ENCODE results near the gene AGAP3.

AGAP3 gene

DNA sequence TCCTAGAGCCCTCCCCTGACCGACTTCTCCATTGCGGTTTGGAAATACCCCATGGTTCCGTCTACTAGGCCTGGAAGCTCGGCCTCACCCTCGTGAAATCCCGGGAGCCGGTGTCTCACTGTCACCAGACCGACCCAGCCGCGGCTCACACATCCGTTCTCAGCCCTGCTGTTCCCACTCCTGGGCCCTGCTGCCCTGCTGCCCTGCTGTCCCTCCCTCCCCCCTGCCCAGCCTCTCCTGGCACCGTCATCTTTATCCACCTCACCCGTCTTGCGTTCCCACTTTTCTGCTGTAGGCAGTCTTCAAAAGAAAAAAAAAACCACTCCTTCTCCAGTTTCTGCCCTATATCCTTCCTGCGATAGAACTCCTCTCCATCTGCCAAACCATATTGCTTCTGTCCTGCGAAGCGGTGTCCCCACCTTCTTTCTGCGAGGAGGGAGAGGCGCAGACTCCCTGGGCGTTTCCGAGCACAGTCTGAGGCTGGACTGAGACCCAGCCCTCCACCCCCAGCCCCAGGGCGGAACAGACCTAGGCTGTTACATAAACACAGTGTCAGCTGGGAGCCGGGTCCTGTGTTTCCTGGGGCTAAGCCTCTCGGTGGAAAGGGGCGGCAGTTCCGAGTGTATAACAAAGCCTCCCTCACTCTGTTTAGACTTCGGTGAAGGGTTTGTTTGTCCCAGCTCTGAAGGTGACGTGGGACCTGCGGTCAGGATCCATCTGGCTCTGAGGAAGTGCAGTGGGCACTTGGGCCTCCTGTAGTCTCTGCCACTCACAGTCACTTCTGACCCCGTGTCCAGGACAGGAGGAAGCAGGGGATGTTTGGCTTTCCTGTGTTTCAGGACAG lies 2.8 kb downstream of the AGAP3 start:
- peak; percentile 31 to 83 for DNase-seq

DNA sequence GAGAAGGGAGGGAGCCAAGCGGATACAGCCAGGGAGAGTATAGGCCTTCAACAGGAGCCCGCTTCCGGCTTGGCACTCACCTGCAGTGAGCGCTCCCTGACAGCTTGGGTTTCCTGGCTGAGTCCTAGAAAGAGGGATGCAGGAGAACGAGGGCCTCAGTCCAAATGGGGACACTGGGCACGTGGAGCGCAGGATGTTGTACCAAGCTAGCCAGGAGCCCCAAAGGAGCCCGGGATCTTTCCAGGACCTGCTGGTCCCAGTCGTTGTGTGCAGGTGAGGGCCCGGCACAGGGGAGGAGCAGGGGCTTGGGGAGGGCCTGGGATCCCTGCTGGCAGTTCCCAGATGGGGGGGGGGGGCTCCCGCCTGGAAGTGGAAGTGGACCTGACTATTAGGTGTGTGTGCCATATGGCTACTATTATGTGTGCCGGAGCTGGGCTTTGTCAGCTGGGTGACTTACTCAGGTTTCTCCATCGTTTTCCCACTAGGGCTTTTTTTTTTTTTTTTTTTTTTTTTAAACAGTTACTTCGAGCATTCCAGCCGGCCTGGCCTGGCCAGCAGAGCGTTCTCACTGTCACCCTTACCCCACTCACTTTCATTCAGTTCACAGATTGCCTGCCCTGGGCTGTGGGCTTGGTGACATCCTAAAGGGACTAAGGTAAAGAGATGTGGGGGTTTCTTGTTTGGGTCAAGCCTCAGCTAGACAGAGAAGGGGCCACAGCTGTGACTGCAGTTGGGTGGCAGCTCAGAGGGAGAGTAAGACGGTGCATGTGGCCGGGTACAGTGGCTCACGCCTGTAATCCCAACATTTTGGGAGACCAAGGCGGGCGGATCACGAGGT lies 3.8 kb downstream of the AGAP3 start:
- no peak for DNase-seq

DNA sequence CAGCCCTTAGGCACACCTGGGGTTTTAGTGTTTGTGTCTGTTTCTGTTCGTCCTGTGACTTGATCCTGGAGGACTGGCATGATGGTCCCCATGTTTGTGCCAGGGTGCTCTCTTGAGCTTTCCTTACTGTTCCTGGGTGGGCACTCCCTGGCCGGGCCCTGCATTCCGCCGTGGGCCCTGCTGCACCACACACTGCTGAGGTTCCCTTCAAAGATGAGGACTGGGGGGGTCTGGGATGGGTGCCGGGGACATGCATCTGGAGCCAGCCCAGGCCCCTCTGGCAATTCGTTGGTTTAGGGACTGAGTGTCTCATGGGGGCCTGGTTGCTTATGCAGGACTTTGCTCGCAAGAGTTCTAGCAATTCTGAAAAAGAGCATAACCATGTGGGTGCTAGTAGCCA lies 4.7 kb downstream of the AGAP3 start:
- DNase-seq, result no peak

DNA sequence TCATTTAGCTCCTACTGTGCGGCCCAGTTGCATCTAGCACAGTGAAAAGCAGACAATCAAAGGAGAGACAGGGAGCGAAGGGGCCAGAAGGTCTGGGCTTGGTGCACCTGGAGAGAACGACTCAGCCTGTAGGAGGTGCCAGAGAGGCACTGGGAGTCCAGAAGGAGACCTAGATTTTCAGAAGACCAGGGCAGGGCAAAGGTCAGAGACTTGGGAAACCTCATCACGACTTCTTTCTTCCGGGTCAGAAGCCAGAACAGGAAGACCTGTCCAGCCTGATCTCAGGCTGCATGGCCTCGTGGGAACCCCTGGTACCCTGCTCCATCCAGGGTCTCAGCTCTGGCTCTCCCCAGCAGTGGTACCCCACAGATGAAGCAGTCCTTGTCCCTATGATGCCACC lies 5.2 kb downstream of the AGAP3 start:
- DNase-seq, result peak in 1 of 2 donors; percentile 31

DNA sequence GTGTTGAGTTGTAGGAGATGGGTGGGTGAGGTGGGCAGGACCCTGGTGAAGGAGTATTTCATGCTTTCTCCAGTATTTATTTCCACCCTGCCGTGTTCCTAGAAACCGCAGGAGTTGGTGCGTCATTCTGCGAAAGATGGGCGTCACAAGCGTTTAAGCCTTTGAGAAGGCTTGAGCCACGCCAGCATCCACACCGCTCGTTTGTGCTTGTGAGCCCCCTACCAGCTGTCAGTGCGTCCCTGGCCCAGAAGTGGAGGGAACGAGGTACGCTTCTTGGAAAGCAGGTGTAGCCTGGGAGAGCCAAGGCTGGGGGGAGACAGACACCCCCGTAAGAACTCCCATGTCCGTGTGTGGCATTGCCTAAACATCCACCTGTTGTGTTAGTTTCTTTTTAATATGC lies 5.7 kb downstream of the AGAP3 start:
- no peak for DNase-seq

DNA sequence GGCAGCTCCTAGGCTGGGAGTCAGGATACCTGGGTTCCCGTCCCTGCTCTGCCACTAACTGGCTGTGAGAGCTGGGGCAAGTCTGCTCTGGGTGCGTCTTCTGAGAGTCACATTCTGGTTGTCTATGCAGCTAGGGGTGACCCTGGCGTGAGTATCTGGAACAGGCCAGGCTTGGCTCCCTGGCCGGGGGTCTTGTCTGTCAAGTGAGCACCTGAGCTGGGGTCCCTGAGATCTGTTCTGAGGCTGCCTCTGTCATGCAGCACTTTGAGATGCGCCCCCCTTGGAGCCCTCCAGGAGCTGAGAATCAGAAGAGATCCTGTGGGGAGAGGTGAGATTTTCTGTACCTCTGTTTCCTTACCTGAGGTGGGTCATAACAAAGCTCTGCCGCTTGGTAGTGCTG lies 7.5 kb downstream of the AGAP3 start:
- DNase-seq, result no peak

DNA sequence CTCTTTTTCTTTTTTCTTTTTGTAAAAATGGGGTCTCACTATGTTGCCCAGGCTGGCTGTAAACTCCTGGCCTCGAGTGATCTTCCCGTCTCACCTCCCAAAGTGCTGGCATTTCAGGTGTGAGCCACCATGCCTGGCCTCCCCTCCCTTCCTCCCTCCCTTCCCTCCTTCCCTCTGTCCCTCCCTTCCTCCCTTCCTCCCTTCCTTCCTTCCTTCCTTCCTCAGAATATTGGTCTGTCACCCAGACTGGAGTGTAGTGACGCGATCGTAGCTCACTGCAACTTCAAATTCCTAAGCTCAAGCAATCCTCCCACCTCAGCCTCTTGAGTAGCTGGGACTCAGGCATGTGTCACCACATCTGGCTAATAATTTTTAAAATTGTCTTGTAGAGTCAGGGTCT lies 8.4 kb downstream of the AGAP3 start:
- DNase-seq, result no peak

DNA sequence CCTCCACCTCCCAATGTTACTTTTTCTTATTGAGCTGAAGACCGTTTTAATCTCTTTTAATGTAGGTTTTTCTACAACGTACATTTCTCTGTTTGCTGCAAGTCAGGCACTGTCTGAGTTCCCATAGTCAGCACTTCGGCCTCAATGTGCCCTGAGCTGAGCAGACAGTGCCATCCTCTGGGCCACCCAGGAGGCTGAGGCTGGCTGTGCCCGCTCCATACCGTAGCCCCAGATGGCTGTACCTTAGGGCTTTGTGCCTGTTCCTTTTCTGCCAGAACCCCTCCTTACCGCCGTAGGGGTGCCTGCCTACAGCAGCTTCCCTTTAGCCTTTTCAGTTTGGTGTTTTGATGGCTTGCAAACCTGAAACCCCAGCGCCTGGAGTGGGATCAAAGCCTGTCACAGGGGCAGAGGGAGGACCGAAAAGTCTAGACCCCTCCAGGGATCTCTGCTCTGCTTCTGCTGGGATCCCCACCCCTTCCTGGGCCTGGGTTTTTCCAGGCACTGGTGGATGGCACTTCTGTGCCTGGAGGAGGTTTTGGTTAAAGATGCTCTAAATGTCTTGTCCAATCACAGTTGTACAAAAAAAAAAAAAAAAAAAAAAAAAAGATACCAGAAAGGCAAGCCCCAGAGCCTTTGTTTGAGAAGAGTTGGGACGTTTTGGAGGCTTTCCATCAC lies 9.0 kb downstream of the AGAP3 start:
- DNase-seq, result no peak

DNA sequence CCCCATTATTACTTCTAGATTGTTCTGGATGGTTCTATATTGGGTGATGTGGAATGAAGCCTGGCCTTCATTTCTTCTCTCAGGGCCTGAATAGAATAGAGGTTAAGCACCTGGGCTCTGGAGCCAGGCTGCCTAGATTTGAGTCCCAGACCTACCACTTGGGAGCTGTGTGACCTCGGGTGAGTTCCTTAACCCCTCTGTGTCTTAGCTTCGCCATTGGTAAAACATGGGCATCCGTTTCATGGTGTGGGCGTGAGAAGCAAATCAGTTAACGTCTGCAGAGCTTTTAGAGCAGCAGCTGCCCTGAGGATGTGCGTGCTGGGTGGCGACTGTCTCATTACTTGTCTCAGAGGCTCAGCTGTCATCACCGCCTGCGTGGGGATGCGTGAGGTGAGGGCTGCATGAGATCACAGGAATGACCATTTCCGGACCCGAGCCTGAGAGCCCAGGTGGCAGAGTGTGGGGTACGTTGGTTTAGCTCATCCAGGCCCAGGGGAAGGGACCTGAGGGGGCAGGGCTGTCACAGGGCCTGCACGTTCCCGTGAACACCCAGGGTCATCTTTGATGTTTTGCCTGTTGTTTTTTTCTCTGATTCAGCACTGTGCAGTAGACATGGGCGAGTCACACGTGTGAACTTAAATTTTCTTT lies 9.7 kb downstream of the AGAP3 start:
- no peak for DNase-seq

DNA sequence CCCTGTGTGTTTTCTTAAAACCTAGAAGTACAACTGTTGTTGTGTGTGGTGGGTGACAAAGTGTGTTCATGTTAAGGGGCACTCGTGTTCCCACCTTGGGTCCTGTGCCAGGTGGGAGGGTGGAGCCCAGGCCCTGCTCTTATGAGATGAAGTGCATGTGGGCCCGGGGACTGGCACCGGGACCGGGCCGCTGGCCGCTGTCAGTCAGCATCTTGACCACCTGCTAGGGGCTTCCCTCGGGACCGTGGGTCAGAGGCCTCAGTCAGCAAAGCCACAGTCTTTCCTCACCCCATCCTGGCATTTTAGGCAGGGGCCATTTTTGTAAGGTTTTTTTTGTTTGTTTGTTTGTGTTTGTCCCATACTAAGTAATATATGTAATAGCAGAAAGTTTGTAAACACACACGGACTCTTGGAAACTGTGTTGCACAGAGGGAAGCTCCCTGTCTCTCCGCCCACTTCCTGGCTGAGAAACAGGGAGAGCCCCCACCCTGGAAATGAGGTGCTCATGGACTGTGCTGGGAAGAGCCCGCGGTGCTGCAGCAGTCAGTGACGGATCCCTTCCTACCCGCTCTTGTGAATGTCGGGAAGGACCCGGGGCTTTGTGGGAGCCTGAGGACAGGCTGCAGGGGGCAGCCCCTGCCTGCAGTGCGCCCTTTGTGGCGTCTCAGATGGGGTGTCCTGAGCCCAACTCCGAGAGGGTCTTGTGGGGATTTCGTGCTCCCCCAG lies 13.4 kb downstream of the AGAP3 start:
- no peak for DNase-seq

DNA sequence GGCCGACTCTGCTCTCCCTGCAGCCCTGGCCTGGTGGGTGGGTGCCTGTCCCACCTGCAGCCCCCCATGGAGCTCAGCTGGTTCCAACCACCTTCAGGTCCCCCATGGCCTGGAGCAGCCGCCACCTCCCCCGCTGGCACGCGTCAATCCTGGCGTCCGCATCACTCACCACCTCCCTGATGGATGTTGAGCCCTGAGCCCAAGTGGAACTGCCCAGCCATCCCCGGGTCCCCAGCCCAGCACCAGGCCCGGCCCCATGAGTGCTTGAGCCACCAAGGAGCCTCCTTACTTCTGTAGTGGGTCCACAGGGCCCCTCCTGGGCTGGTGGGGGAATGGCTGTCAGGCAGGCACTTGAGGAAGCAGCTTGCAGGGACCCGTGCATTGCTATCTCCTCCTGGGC lies 14.6 kb downstream of the AGAP3 start:
- no peak for DNase-seq

DNA sequence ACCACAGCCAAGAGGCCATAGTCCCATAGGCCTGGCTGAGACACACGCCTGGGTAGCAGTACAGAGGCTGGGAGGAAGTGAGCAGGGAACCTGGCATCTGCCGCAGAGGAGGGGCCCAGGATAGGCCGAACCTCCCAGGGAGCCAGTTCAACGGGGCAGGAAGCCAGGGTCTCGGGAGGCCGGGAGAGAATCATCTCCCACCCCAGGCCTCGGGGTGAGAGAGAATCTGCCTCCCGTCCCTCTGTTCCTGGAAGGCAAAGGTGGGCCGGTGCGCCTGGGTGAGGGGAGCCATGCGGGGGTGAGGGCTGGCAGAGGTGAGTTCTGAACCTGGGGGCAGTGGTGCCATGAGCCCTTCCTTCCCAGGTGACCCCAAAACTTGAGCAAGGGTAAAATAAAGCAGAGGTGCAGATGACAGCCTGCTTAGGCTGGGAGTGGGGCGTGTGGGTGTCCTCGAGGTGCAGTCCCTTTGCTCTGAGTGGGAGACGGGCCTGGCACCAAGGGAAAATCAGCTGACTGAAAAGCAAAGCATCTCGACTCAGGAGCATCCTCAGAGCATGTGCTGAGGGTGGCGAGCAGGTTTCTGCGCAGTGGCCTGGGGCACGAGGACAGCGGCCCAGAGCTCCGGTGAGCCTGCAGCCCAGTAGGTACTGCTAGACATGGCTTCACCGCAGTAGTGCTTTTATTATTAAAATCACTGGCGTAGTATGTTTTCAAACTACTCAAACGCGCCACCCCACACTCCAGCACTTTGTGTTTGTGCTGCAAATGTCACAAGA lies 15.5 kb downstream of the AGAP3 start:
- no peak for DNase-seq

DNA sequence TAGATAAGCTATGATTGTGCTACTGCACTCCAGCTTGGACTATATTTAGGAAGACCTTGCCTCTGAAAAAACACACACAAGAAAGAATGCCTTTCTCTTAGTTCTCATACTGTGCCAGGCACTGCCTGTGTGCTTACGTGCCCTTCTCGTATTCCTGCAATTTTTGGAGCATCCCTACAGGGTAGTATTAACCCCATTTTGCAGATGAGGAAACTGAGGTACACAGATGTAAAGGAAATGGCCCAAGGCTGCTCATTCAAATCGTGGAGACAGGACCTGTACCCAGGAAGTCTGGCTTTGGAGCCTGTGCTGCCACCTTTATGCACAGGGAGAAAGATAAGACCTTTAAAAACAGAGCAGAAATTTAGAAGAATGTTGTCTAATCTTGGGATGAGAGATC lies 16.7 kb downstream of the AGAP3 start:
- DNase-seq, result no peak

DNA sequence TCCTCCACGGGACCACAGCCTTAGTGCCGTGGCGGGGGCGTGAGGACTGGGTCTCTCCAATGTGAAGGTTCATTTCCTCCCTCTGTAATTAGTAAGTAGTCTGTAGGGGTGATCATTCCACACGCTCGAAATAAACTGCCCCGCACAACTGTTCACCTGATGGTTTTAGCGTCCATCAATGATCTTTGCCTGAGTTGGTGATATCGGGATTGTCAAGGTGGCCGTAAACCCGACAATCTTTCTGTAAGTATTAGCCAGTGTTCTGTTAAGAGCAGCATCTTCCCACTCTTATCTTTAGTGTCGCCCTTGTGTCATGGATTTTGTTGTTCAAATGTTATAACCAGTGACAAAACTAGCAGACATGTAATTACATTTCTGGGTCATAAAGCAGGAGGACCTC lies 17.7 kb downstream of the AGAP3 start:
- DNase-seq, result no peak

DNA sequence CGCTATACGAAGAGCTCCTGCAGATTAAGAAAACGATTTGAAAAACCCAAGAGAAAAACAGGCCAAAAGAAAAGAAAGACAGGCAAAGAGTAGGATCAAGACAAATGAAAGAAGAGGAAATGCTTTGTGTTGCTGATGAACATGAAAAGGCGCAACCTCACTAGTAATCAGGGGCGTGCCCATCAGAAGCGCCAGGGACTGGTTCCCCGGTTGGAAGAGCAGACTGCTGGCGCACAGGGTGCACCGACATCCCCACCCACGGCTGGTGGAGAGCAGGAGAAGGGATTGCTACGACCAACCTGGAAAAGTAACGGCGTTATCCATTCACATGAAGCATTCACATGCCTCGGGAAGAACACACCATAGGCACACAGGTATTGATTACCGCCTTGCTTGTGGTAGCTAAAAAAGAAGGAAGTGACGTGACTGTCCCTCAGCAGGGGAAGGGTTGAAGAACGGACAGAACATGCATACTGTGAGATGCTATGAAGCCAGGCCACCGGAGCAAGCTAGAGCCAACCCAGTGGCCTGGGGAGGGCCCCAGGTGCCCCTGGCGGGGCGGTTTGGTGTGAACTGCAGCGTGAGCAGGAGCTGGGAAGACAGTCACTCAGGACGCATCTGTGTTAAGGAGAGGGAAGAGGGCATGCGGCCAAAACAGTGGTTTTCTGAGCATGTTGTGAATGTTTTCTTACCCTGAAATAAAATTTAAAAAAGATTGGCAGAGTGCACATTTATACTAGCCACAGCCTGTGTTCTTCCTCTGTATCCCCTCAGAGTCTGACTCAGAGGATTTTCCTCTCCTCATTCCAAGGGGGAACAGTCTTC lies 18.3 kb downstream of the AGAP3 start:
- no peak for DNase-seq

DNA sequence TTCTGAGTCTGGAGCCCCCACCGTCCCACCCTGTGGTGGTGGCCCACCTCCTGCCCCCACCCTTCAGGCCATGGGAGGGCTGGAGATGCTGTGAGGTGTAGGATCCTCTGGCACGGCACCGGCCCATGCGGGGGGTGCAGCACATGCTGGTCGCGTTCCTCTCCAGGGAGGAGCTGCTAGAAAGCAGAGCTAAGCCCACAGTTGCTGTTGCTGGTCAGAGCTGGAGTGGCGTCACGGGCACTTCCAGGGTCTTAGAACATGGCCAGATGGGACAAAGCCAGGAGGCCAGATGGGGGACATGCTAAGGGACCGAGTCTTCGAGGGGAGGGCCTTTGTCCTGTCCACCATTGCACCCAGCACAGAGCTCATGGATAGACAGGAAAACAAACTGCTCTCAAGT lies 21.6 kb downstream of the AGAP3 start:
- no peak for DNase-seq

DNA sequence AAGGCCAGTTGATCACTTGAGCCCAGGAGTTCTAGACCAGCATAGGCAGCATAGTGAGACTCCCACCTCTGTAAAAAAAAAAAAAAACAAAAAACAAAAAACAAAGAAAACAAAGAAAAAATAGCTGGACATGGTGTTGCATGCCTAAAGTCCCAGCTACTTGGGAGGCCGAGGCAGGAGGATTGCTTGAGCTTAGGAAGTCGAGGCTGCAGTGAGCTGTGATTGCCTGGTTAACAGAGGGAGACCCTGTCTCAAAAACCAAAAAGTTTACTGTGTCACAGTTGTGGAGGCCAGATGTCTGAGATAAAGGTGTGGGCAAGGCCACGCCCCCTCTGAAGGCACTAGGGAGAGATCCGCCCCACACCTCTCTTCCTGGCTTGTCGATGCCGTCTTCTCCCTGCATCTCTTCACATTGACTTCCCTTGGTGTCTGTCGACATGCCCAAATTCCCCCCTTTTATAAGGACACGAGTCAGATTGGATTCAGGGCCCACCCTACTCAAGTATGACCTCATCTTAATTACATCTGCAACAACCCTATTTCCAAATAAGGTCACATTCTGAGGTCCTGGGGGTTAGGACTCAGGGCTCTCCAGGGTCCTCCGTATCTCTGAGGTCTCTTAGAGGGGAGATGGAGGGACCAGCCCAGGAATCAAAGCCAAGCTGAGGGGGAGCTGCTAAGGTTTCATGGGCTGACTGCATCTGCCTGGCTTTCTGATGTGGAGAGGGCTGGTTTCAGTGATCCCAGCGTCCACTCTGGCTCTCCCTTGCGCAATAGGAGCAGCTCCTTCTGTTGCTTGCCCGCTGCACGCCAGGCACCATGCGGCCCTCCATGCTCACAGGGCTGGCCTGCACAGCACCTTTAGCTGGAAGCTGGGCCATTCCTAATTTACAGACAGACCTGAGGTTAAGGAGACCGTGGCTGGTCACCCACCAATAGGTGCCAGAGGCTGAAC lies 23.1 kb downstream of the AGAP3 start:
- DNase-seq, result no peak

DNA sequence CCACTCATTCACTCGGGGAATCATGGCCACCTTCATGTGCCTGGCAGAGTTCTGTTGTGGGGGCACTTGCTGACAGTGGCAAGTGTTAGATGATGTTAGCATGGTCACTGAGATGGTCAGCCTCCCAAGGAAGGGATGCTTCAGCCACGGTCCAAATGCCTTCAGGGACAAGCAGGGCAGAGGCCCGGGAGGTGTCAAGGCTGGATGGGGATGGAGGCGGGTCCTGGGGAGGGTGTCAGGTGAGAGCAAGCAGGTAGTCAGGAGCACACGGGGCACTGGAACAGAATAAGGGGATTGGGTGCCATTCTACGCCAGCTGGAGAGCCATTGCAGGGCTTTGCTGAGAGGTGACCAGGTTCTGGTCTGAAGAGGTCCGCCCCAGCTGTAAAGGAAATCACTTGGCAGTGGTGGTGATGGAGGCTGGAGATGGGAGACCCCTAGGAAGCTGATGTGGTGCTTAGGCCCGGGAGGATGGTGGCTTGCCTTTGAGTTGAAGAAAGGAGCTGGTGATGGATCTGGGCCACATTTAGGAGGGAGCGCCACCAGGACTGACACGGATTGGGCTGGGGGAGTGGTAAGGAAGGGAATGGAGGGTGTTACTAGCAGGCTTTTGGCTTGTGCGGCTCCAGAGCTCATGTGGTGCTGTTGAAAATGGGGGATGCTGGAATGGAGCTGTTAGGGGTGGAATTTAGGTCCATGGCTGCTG lies 24.1 kb downstream of the AGAP3 start:
- DNase-seq, result no peak

All from CD4-positive, alpha-beta T cell treated with Interleukin-1 beta for 1 hour (primary cell).